Panc1 (cell line): Measurements from ENCODE around the gene CHCHD1. TPM values are rescaled to one million over a fixed set of nuclear protein-coding genes. Genes with fewer than 3 reads are reported as not detected.

Experiments
- ATAC-seq: fragments of 200-7000 bp; cut with Tn5 transposase; 2 replicates; pipeline ENCODE4 v1.9.1; 2020; ENCODE audit warnings: mild to moderate bottlenecking, moderate library complexity
- BruUV-seq: library from RNA; stranded (reverse); fragments of 400-500 nt; replicated peaks from 2 replicates; lab custom pipeline; 2021; lab: Mats Ljungman, UMichigan
- CTCF ChIA-PET: fragments of 300-600 bp; sonication (Branson Sonifier 250); formaldehyde crosslinking; loops from one replicate; lab custom pipeline; 2022; ENCODE audit warnings: antibody characterized with exemption; lab: Charles Lee
- POLR2A ChIA-PET: fragments of 300-600 bp; sonication (Branson Sonifier 250); formaldehyde crosslinking; loops from one replicate; lab custom pipeline; 2022; ENCODE audit warnings: antibody characterized with exemption; lab: Charles Lee
- DNase-seq: peaks from one replicate; pipeline ENCODE4 v3.0.0-alpha.2; 2010; ENCODE audit warnings: low read depth, low spot score
- H3K27ac ChIP-seq: 2 replicates; pipeline ENCODE4 v1.5.1; 2011; ENCODE audit warnings: mild to moderate bottlenecking, low read length, inconsistent platforms
- H3K27me3 ChIP-seq: fragments of 200-500 bp; sonication (Bioruptor generic); 2 replicates; pipeline ENCODE4 v1.6.0; 2014; ENCODE audit warnings: low read length, inconsistent platforms; ENCODE audit not compliant: control insufficient read depth, insufficient read depth
- H3K36me3 ChIP-seq: fragments of 200-500 bp; sonication (Bioruptor generic); 2 replicates; pipeline ENCODE4 v1.5.1; 2014; ENCODE audit warnings: inconsistent platforms, mild to moderate bottlenecking, low read length, moderate library complexity; ENCODE audit not compliant: control insufficient read depth, insufficient read depth
- H3K4me1 ChIP-seq: 2 replicates; pipeline ENCODE4 v1.5.1; 2011; ENCODE audit warnings: inconsistent platforms, mild to moderate bottlenecking, low read length, moderate library complexity; ENCODE audit not compliant: control insufficient read depth, insufficient read depth
- H3K4me3 ChIP-seq, 2 experiments: 2 replicates each; pipeline ENCODE4 v1.5.1; 2011 to 2012; ENCODE audit warnings: low read depth in 2 of 2, low read length in 2 of 2, mild to moderate bottlenecking in 2 of 2, inconsistent platforms in 1 of 2, moderate library complexity in 1 of 2
- H3K9me3 ChIP-seq: fragments of 200-500 bp; sonication (Bioruptor generic); 2 replicates; pipeline ENCODE4 v1.5.1; 2014; ENCODE audit warnings: low read depth, mild to moderate bottlenecking, inconsistent platforms, low read length, moderate library complexity; ENCODE audit not compliant: control insufficient read depth, insufficient read depth
- POLR2AphosphoS5 ChIP-seq: IDR thresholded peaks from 2 replicates; pipeline ENCODE4 v1.6.1; 2012; ENCODE audit warnings: mild to moderate bottlenecking, low read depth, low read length, moderate library complexity
- SIN3A ChIP-seq: IDR thresholded peaks from 2 replicates; pipeline ENCODE4 v1.6.1; 2012; ENCODE audit warnings: low read depth, mild to moderate bottlenecking, low read length, moderate library complexity, borderline replicate concordance; ENCODE audit not compliant: insufficient read depth
- TCF7L2 ChIP-seq: IDR thresholded peaks from 2 replicates; pipeline ENCODE4 v1.6.1; 2011; ENCODE audit warnings: mild to moderate bottlenecking, low read depth, low read length, inconsistent platforms
- in situ Hi-C: cut with HindIII; loops from 2 replicates; pipeline ENCODE4 v1.10.0; 2016; ENCODE audit warnings: low sequenced_read_pairs, low pct_unique_long_range_greater_than_20kb
- intact Hi-C: fragments of 100-400 bp; cut with micrococcal nuclease; formaldehyde crosslinking; loops from one replicate; pipeline ENCODE4 v1.10.0; 2022; ENCODE audit not compliant: unreplicated experiment
- total RNA-seq: library from RNA; stranded (reverse); gene quantifications from one replicate; pipeline ENCODE4 v1.2.1, GENCODE V29; 2021; ENCODE audit not compliant: unreplicated experiment
- TF ChIP-seq, protein P1 (sequence below), 2 experiments: IDR thresholded peaks; 2 replicates each; pipeline ENCODE4 v1.6.1; 2011 to 2012; ENCODE audit warnings: low read depth in 2 of 2, control low read depth in 1 of 2, low read length in 1 of 2, mild to moderate bottlenecking in 1 of 2, moderate library complexity in 1 of 2; ENCODE audit not compliant: insufficient read depth in 1 of 2
- TF ChIP-seq, protein P2 (sequence below): fragments of 450-650 bp; IDR thresholded peaks from 2 replicates; pipeline ENCODE4 v1.5.1; 2017; ENCODE audit warnings: mild to moderate bottlenecking

CHCHD1 gene
- total RNA-seq, 1 experiment from 2014 or later = 41.2 TPM

DNA sequence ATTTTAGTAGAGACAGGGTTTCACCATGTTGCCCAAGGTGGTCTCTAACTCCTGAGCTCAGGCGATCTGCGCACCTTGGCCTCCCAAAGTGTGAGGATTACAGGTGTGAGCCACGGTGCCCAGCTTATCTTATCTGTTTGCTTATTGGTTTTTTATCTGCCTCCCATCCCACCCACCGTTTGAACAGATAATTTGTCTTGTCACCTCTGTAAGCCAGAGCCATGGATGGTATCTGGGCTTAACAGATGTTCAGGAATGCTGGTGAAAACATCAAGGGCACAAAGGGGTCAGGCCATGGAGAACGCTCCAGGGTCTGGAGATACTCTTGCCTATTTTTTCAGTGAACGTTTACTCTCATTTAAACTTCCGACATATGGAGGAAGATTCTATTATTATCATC is 41.5 kb downstream of the CHCHD1 start:
- no peaks in the 10 kb centered on the region for H3K27me3 ChIP-seq
- no peak for ATAC-seq
- intact Hi-C loops (no loop called here), in situ Hi-C loops (no loop called here)
- H3K4me3 ChIP-seq = no peak overlapping the region
- H3K9me3 ChIP-seq = no peaks in the 10 kb centered on the region
- ChIA-PET POLR2A (no interaction called here), CTCF (no interaction called here)
- H3K4me1 ChIP-seq = no peaks in the 10 kb centered on the region
- no peaks in the 10 kb centered on the region for H3K36me3 ChIP-seq
- BruUV-seq = no TSS peak
- H3K27ac ChIP-seq = no peak overlapping the region
- DNase-seq = no peak
- no peak for TF ChIP-seq POLR2AphosphoS5
- TF ChIP-seq, protein P1, sequence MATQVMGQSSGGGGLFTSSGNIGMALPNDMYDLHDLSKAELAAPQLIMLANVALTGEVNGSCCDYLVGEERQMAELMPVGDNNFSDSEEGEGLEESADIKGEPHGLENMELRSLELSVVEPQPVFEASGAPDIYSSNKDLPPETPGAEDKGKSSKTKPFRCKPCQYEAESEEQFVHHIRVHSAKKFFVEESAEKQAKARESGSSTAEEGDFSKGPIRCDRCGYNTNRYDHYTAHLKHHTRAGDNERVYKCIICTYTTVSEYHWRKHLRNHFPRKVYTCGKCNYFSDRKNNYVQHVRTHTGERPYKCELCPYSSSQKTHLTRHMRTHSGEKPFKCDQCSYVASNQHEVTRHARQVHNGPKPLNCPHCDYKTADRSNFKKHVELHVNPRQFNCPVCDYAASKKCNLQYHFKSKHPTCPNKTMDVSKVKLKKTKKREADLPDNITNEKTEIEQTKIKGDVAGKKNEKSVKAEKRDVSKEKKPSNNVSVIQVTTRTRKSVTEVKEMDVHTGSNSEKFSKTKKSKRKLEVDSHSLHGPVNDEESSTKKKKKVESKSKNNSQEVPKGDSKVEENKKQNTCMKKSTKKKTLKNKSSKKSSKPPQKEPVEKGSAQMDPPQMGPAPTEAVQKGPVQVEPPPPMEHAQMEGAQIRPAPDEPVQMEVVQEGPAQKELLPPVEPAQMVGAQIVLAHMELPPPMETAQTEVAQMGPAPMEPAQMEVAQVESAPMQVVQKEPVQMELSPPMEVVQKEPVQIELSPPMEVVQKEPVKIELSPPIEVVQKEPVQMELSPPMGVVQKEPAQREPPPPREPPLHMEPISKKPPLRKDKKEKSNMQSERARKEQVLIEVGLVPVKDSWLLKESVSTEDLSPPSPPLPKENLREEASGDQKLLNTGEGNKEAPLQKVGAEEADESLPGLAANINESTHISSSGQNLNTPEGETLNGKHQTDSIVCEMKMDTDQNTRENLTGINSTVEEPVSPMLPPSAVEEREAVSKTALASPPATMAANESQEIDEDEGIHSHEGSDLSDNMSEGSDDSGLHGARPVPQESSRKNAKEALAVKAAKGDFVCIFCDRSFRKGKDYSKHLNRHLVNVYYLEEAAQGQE (IDR thresholded peaks at IDR 0.05; ENCODE audit: insufficient read depth in 1 of 2, low read depth in 2 of 2, low read length in 1 of 2) = no peak
- TF ChIP-seq, protein P2, sequence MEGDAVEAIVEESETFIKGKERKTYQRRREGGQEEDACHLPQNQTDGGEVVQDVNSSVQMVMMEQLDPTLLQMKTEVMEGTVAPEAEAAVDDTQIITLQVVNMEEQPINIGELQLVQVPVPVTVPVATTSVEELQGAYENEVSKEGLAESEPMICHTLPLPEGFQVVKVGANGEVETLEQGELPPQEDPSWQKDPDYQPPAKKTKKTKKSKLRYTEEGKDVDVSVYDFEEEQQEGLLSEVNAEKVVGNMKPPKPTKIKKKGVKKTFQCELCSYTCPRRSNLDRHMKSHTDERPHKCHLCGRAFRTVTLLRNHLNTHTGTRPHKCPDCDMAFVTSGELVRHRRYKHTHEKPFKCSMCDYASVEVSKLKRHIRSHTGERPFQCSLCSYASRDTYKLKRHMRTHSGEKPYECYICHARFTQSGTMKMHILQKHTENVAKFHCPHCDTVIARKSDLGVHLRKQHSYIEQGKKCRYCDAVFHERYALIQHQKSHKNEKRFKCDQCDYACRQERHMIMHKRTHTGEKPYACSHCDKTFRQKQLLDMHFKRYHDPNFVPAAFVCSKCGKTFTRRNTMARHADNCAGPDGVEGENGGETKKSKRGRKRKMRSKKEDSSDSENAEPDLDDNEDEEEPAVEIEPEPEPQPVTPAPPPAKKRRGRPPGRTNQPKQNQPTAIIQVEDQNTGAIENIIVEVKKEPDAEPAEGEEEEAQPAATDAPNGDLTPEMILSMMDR = no peak
- no peak for TF ChIP-seq SIN3A
- no peak for TF ChIP-seq TCF7L2

DNA sequence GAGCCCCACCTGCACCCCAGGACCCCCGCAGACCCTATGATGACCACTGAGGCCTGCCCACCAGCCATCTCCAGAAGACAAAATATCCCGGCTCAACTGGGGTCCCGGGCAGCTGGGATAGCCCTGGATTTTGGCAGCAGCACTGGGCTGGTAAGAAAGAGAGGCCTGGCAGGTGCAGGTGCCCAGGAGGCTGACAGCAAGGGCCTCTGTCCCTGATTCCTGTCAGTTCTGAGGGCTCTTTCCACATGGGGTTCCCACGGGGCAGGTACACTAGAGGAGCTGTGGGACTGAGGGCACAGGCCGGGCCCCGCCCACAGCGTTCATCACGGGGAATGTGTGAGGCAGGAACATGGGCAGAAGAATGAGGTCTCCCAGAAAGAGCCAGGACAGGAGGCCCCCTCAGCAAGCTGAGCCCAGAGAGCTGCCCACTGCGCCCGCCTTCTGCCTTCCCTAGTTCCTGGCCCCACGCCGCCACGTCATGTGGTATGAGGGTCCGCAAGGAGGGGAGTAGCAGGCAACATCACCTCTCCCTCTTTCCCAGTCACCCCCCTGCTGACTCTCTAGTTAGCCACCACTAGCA is 42.4 kb downstream of the CHCHD1 start:
- POLR2A ChIA-PET = no interaction called here
- CTCF ChIA-PET = no interaction called here
- TF ChIP-seq, protein P1 (IDR thresholded peaks at IDR 0.05; ENCODE audit: insufficient read depth in 1 of 2, low read depth in 2 of 2, low read length in 1 of 2) = no peak
- intact Hi-C loops = no loop called here
- no peaks in the 10 kb centered on the region for H3K27me3 ChIP-seq
- in situ Hi-C loops = no loop called here
- H3K27ac ChIP-seq = no peak overlapping the region
- H3K36me3 ChIP-seq = no peaks in the 10 kb centered on the region
- H3K9me3 ChIP-seq = no peaks in the 10 kb centered on the region
- BruUV-seq = no TSS peak
- H3K4me3 ChIP-seq = no peak overlapping the region
- no peak for ATAC-seq
- no peaks in the 10 kb centered on the region for H3K4me1 ChIP-seq
- DNase-seq = no peak
